ENCODE data around the gene EXOC3L4.
"Not testable (repeated sequence)": the region's sequence is repeated elsewhere in the genome, so short reads cannot be mapped to it uniquely, and the experiment has no call there.

The EXOC3L4 gene

DNA sequence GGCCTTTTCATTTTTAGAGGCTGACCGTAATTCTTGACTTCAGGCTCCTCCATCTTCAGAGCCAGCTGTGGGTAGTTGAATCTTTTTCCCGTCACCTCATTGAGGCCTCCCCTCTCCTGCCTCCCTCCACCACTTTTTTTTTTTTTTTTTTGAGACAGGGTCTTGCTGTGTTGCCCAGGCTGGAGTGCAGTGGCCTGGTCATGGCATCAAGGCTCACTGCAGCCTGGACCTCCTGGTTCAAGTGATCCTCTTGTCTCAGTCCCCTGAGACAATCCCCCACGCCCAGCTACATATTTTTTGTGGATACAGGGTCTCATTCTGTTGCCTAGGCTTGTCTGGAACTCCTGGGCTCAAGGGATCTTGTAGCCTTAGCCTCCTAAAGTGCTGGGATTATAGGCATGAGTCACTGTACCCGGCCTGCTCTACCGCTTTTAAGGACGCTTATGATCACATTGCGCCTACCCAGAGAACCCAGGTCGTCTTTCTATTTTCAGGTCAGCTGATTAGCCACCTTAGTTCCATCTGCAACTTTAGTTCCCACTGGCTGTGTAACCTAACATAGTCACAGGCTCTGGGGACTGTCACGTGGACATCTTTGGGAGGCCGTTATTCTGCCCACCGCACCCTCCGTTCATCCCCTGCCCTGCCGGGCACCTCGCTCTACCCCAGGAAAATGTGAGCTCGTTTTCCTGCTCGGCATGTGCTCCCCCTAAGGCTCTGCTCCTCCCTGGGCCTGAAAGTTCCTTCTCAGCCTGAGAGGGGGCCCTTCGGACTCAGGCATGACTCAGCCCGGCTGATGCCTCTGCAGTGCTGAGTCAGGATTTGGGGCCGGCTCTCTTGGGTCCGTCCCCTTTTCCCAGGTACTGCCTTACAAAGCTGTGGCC lies 42.1 kb downstream of the EXOC3L4 start:
- no peak for DNase-seq

DNA sequence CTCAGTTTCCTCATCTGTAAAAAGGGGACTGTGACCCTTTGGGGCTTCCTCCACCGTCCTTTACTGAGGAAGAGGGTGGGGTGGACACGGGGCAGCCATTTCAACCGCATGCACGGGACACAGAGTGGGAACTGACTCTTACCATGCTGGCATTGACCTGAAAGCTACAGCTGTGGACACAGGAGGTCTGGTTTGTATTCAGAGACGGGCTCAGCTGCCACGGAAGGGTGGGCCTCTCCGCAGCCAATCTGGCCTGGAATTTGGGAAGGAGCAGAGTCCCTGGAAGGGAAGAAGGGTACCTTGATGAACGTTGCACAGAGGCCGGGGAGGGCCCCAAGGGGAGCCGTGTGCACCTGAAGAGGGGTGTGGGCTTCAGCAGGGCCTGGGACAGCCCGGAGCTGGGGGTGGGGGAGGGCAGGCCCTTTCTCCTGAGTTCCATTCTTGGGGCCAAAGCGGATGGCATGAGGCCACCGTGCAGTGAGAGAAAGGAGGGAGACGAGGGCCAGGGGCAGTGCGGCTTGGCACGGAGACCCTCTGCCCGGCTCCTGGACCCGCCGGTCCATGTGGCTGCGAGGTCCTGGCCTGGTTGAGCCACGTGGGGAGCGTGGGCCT lies 43.3 kb downstream of the EXOC3L4 start:
- DNase-seq = no peak

DNA sequence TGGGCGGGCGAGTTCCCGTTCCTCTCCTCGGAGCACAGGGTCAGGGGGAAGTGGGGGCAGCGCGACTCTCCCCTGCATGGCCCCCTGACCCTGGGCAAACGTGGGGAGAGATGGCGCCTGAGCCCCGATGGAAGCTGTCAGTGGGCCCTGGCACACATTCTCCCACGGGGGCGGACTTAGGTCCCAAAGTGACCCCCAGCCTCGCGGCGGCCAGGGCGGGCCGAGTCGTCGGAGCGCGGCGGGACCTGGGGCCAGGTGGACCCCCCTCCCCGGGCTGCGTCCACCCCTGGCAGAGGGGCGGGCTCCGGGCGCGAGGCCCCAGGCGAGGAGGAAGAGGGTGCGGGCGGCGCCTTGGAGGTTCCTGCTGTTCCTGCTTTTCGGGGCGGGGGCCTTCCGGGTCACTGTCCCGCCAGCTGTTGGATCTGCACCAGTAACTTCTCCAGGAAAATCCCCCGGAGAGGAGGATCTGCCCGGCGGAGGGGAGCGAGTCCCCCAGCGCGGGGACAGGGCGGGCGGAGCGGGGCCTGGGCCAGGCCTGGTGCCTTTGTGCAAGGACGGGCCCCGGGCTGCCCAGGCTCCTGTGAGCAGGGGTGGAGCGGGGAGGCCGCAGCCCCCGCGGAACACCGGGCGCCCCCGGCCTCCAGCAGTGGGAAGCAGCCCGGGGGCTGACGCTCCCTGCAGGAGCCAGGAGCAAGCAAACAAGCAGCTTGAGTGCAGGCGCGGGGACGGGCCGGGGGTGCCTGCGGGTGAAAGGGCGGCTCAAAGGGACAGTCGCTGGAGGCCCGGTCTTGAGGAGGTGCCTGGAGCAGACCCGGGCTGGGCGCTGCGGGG lies 44.0 kb downstream of the EXOC3L4 start:
- DNase-seq = no peak

DNA sequence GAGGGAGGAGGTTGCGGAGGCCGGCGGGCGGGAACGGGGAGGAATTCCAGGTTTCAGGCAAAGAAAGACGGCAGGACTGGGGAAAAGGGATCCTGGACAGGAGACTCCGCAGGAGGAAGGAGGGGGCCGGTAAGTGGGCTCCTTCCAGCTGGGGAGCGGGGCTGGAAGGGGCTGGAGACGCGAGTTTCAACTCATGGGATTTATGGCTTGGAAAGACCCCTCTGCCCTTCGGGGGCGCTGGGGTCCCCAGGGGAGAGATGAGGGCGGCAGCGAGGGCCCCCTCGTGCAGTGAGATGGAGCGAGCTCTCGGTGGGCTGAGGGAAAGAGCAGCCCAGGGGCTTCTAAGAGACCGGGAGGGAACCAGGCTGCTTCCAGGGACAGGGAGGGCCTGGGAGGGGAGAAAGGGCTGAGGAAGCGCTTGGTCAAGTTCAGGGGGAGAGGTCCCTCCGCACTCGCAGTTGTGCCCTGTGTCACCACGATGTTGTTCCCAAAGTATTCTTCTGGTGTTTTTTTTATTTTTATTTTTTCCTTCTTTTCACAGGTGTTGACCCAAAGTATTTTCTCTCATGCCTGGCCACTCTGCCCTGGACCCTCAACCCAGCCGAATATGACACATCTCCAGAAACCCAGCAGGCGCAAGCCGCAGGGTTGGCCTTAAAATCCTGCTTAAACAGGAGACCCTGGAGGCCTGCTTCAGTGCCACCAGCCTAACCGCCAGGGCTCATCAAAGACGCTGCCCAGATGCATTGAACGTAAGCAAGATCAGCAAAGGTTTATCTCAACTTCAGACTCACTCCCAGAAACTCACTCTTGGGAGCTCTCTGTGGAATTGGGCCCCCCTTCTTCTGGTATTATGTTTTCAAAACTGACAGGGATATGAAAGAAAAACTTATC lies 44.9 kb downstream of the EXOC3L4 start:
- DNase-seq = no peak

DNA sequence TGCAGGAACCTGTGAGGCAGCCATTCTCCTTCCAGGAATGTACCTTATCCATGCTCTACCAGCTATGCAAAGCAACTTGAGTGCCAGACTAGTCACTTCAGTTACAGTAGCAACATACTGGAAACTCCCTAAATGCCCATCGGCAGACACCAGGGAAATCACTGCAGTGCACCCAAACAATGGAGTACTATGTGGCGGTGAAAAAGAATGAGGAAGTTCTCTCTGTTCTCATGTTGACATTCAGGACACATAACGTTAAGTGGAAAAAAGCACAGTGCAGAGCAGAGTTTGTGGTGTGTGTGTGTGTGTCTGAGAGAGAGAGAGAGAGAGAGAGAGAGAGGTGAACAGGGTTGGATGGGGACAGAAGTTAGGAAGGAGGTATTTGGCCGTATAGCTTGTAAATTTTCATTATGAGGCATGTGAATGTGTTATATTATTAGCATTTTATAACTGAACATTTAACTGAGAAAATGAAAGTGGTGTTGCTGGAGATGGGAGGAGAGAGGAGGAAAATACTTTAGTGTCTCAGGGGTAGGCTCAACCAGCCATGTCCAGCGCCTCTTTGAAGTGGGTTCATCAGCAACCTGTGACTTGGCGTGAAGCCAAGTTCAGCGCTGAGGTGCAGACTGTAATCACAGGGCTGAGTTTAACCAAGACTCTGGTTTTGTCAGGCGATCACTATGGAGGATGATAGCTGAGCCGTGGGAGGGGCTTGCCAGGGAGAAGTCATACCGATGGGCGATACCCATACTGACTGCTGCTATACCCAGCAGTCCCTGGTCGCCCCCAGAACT lies 46.0 kb downstream of the EXOC3L4 start:
- peak; percentile 23 for DNase-seq

DNA sequence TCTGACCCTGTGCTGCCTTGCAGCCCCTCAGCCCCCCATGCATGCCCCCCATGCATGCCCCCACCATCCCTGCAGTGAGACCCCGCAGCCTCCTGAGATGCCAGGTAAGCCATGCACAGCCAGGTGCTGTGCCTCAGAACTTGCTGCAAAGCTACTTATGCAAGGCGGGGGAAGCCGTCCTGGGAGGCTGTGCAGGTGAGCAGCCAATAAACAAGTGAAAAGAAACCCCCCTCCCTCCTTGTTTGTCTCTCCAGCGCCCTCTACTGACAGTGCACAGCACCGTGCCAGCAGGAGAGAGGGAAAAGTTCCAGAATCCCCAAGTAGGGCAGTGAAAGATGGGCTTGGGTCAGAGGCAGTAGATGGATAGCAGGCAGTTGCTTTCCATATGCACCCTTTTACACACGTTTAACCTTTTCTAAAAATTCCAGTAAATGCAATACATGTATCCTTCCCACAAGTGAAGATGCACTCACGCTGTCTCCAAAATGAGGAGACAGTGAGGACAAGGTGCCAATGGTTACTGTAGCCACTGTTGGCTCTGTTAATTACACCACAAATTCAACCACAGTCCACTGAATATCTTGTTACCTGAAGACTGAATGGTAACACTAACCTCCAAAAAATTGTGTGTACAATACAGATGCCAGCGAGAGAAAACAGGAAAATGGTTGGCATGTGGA lies 46.7 kb downstream of the EXOC3L4 start:
- peak; percentile 35 for DNase-seq

DNA sequence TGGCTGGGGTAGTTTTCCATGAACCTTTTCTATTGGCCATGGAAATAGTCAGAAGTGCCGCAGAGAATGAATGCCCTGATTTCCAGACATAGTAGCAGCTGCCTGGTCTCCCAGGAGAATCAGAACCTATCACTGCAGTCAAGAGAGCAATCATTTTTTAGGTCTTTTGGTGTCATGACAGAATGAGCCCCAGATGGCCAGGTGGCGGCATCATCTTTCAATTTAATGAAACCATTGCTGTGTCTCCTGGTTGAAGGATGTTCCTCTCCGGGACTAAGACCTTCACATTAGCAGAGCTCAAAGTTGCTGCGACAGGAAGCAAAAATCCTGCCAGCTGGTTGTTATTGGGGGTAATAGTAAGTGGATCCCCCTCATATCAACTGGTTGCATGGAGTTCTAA lies 47.5 kb downstream of the EXOC3L4 start:
- DNase-seq = no peak

DNA sequence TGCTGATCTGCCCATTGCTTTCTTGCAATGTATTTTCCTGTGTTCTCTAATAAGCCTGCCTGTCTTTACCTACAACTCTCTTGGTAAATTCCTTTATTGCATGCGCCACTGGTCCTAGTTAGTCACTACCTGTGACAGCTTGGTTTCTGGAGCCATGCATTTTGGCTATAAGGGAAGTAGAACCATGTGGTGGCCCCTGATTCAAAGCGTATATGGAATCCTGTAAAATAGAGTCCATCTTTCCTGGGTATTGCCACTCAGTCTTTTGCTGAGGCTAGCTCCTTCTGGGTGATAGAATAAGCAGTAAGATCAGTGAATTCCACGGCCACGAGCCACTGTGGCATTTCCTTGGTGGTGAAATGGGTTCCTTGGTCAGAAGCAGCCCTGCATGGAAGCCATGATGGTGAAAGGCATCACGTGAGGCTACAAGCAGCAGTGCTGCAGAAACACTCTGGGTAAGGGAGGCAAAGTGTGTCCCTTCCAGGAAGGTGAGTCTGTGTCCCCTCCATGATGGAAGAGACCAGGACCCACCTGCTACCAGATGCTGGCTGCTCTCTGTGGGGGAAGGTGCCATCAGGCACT lies 48.3 kb downstream of the EXOC3L4 start:
- DNase-seq = no peak

DNA sequence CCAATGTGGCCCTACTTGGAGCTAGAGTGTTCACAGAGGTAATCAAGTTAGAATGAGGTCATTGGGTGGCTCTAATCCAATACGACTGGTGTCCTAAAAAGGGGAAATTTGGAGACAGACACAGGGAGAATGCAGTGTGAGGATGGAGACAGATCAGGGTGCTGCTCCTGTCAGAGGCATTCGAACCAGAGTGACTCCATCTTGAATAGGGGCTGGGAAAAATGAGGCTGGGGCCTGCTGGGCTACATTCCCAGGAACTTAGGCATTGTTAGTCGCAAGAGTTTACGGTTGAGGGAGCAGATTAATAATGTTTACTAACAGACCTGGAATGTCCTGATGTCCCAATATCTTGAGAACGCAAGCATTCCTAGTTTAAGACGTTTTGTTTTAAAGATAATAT lies 49.0 kb downstream of the EXOC3L4 start:
- no peak for DNase-seq

DNA sequence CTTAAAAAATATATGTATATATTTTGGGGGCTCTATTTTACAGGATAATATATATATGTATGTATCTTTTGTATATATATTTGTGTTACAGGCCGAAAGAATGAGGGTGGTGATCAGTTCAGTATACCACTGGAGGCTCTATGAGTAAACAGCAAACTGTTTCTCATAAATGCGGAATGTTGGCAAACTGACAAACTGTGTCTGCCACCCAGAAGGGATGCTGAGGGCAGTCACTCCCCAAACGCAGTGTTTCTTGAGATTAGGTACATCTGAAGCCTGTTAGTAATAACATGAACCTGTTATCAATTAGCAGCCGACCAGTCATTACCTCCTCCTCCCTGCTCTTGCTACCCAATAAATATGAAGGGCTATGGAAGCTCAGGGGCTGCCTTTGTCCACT lies 49.6 kb downstream of the EXOC3L4 start:
- no peak for DNase-seq

DNA sequence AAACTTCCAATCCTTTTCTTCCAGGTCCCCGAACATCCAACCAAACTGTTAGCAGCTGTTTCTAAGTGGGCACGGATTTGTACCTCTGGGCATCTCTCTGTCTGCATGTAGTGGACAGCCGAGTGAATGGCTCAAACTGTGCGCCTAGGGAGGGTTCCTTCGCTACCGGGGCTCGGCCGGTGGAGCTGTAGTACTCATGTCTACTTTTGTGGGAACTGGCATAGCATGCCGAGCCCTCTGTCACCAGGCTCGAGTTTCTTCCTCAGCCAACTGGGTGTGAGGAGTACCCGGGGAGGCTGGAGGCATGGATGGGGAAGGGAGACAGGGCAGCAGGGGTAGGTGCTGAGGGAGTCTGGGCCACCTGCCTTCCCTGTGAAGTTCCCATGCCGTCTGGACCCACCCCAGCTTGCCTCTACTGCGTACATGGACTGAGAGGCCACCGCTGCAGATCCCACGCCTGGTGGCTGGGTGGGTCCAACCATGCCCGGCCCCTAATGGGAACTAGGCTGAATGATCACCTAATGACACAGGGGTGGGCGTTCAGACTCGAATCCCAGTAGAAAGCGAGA lies 51.7 kb downstream of the EXOC3L4 start:
- no peak for DNase-seq

DNA sequence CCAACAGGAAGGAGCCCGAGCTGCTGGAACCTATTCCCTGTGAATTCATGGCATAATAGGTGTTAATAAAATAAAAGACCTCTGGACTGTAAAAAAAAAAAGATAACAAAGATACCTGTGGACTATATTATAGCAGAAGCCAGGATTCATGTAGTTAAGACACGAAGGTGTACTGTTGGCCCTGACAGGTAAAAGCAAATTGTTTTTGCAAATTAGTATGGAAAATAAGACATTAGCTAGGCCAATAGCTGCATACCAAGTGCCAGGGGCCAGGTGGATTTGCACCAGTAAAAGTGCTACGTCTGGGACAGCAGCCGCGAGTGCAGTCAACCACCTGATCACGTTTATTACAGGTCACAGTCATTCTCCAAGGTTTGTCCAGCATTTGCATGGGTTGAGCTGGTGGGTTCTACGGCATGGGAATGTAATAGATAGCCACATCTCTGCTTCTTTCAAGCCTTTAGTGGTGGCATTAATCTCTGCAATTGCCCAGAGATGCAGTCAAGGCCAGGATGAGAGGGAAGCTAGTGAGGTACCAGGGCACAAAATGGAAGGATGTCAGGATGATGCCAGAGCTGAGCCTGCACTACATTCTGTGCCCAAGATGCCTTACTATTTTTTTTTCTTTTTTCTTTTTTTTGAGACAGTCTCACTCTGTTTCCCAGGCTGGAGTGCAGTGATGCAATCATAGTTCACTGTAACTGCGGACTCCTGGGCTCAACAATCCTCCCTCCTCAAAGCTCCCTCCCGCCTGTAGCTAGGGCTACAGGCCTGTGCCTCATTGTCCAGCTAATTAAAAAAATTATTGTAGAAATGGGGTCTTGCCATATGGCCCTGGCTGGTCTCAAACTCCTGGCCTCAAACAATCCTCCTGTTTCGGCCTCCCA lies 55.1 kb downstream of the EXOC3L4 start:
- DNase-seq = no peak

DNA sequence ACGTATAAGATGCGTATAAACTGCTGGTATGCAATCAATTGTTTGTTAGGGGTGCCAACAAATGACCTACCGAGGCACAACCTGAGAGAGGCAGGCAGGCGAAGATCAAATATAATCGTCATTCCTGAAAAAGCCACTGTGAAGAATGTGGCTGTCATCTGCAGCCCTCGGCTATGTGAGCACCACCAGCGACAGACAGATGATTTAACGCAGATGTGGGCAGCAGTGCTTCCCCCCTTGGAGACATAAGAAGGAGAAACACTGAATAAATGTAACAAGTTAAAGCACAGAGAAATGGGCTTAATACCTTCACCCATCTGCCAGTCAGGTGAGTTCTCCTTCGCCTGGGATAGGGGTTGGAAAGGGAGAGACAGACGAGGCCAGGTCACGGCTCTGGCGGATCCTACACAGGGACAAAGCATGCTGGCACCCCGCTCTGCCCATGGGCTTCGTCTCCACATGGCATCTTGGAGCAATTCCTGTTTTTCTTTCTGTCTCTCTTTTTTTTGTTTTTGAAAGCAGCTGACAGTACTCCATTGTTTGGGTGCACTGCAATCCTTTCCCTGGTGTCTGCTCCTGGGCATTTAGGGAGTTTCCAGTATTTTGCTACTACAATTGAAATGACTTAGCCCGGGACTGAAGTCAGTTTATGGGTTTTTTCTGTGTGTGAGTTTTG lies 56.9 kb downstream of the EXOC3L4 start:
- DNase-seq = no peak

DNA sequence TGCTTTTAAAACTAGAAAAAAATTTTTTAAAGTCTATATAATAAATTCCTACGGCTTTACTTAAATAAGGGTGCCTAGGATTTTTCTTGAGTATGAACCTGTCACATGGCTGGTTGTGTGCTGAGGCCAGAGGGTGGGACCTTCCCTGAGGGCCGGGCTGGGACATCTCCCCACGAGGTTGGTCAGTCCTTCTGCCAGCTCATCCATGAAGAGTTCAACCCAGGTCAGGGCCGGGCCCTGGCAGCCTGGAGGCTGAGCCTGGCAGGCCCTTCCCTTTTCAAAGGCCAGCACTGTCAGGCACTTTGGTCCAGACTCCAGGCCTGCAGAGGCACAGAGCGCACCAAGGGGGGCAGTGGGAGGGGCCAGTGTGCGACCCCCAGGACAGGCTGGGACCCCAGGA lies 60.5 kb downstream of the EXOC3L4 start:
- DNase-seq = no peak

DNA sequence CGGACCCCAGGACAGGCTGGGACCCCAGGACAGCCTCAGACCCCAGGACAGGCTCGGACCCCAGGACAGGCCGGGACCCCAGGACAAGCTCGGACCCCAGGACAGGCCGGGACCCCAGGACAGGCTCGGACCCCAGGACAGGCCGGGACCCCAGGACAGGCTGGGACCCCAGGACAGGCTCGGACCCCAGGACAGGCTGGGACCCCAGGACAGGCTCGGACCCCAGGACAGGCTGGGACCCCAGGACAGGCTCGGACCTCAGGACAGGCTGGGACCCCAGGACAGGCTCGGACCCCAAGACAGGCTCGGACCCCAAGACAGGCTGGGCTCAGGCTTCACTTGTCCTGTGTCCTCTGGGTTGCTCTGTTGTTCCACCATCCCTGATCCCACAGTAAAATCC lies 60.9 kb downstream of the EXOC3L4 start:
- DNase-seq = not testable (repeated sequence)

DNA sequence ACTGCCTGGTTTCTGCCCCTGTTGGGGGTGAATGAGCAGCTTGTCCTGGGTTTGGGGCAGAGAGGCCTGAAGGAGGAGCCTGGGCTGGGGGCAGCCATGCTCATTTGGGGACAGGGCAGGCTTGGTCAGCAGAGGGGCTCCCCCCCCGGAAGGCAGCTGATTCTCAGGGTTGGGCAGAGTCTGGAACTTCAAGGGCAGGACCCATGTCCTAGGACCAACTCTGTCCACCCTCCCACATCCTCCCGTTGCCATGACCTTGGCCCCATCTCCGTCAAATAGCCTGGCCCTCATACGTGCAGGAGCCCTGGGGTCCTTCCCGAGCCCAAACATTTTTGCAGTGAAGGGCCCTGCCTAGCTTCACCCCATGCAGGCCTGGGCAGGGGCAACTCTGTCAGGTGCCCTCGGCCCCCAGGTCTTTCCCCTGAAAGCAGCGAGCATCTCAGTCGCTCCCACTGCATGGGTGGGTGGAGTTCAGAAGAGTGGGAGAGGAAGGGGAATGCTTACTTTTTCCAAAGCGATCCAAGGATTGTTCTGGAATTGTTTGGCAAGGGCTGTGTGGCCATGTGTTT lies 61.4 kb downstream of the EXOC3L4 start:
- no peak for DNase-seq

DNA sequence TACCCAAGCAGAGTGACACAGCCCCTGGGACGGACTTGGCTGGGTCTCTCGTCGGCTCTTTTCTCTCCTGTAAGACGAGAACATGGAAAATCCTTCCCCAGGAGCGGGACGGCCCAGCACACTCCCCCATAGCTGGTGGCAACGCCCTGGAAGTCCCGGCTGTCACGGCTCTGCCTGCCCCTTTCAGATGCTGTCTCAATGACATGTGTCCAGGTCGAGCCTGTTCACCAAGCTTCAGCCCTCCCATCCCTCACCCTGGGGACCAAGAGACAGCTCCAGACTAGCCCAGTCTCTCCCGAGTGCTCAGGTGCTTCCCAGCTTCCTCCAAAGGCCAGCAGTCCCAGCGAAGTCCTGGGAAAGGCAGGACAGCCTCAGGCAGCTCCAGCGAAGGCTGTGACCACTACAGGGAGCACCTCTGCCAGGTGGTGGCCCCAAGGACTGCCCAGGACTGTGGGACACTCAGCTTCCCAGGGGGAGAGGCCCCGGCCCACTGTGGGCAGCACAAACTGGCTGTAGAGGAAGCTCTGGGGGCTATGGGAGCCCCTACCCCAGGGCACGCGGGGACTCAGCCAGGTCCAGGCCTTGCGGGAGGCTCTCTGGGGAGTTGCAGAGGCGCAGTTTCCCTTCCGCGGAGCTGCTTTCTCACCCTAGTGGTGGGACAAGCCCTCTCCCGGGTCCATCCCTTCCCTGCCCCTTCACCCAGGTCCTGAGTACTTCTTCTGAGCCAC lies 62.3 kb downstream of the EXOC3L4 start:
- no peak for DNase-seq

DNA sequence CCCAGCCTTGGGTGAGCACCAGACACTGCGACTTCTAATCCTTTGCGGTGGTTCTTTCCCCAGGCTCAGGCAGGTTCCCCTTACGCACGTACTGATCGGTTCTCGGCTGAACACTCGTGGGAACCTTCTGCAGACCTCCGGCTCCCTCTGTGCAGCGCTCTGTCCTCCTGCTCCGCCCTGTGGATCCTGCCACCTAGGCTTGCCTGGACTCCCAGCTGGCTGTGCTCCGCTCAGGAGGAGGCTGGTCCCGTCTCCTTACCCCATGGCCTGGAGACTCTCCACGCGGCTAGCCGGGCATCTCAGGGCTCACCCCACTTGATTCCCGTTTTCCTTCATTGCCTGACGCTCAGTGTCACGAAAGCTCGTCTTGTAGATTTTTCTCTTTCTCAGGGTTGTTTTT lies 63.4 kb downstream of the EXOC3L4 start:
- DNase-seq = no peak

All from NCI-H2029 (cell line).